K562 (cell line): ENCODE measurements around the gene PLA2G4F. TPM values are rescaled to one million over a fixed set of nuclear protein-coding genes. Genes with fewer than 3 reads are reported as not detected.

Experiments
- ATAC-seq: fragments of 200-7000 bp; cut with Tn5 transposase; 3 replicates; pipeline ENCODE4 v1.9.1; 2020; ENCODE audit warnings: moderate library complexity
- BruUV-seq: library from RNA; stranded (reverse); fragments of 400-500 nt; replicated peaks from 2 replicates; lab custom pipeline; 2021; lab: Mats Ljungman, UMichigan
- CTCF ChIA-PET: fragments of 300-600 bp; formaldehyde crosslinking; extraction: SDS; loops from one replicate; lab custom pipeline; 2021; ENCODE audit warnings: low intra/inter-chr PET ratio; lab: Yijun Ruan, JAX
- POLR2A ChIA-PET: fragments of 300-600, 350-650 bp; sonication (Branson Sonifier 250); formaldehyde crosslinking; extraction: SDS; loops from one replicate; lab custom pipeline; 2021; ENCODE audit warnings: antibody characterized with exemption, inconsistent platforms; lab: Yijun Ruan, JAX
- DNase-seq, 4 experiments: peaks; one replicate each; pipeline versions ENCODE4 v3.0.0 to v3.0.0-alpha.2; 2011 to 2018; ENCODE audit warnings: low spot score in 3 of 4, mixed read lengths in 3 of 4; ENCODE audit errors: extremely low read depth in 1 of 4
- FAIRE-seq: peaks from 2 replicates; lab custom pipeline; 2011; peaks lifted over from hg19 to GRCh38; lab: Jason Lieb, UNC
- H2AFZ ChIP-seq: 2 replicates; pipeline ENCODE4 v1.6.0; 2011; ENCODE audit warnings: low read depth, low read length, control low read depth, inconsistent platforms
- H3K27ac ChIP-seq: fragments of 200-600 bp; 3 replicates; pipeline ENCODE4 v1.8.0; 2011; ENCODE audit warnings: low read depth, mild to moderate bottlenecking, control low read depth, inconsistent platforms, low read length, moderate library complexity, mixed read lengths; ENCODE audit errors: extremely low read depth
- H3K27me3 ChIP-seq, 2 experiments: fragments of 300-600 bp in 1 of 2; 2 replicates in 1 of 2; 3 replicates in 1 of 2; pipeline versions ENCODE4 v1.6.0 to v1.8.0; 2011; ENCODE audit warnings: inconsistent platforms in 2 of 2, low read length in 2 of 2, mild to moderate bottlenecking in 1 of 2, mixed read lengths in 1 of 2, moderate library complexity in 1 of 2; ENCODE audit not compliant: control insufficient read depth in 2 of 2, insufficient read depth in 2 of 2
- H3K36me3 ChIP-seq: fragments of 300-600 bp; 3 replicates; pipeline ENCODE4 v1.8.0; 2011; ENCODE audit warnings: mild to moderate bottlenecking, low read length, inconsistent platforms; ENCODE audit not compliant: control insufficient read depth, insufficient read depth
- H3K4me1 ChIP-seq, 2 experiments: fragments of 200-600 bp in 1 of 2; replicated peaks in 1 of 2; 2 replicates in 1 of 2; 3 replicates in 1 of 2; pipeline versions ENCODE4 v1.5.1 to v1.8.0; 2011; ENCODE audit warnings: inconsistent platforms in 2 of 2, low read length in 2 of 2, mild to moderate bottlenecking in 1 of 2, mixed read lengths in 1 of 2, moderate library complexity in 1 of 2; ENCODE audit not compliant: control insufficient read depth in 2 of 2, insufficient read depth in 2 of 2
- H3K4me2 ChIP-seq: 2 replicates; pipeline ENCODE4 v1.6.1; 2011; ENCODE audit warnings: low read length, control low read depth, inconsistent platforms, mixed read lengths; ENCODE audit not compliant: insufficient read depth
- H3K4me3 ChIP-seq: fragments of 200-600 bp; sonication (generic), shearing (Covaris generic); 2 replicates; pipeline ENCODE4 v1.5.1; 2016; ENCODE audit warnings: control low read depth, inconsistent platforms
- H3K79me2 ChIP-seq: fragments of 200-600 bp; 3 replicates; pipeline ENCODE4 v1.8.0; 2011; ENCODE audit warnings: low read length, inconsistent platforms; ENCODE audit not compliant: control insufficient read depth, insufficient read depth
- H3K9ac ChIP-seq, 2 experiments: 2 replicates each; pipeline versions ENCODE4 v1.6.0 to v1.6.1; 2011; ENCODE audit warnings: low read depth in 2 of 2, low read length in 2 of 2, control low read depth in 1 of 2, inconsistent platforms in 1 of 2, mild to moderate bottlenecking in 1 of 2, mixed read lengths in 1 of 2; ENCODE audit not compliant: insufficient read depth in 1 of 2
- H3K9me1 ChIP-seq: one replicate; pipeline ENCODE4 v1.6.0; 2011; ENCODE audit warnings: inconsistent platforms, mild to moderate bottlenecking, low read length, moderate library complexity; ENCODE audit not compliant: control insufficient read depth, insufficient read depth
- H3K9me3 ChIP-seq: replicated peaks from 2 replicates; pipeline ENCODE4 v1.5.1; 2011; ENCODE audit warnings: low read depth, low read length, inconsistent platforms; ENCODE audit not compliant: control insufficient read depth, insufficient read depth
- H4K20me1 ChIP-seq: replicated peaks from 2 replicates; pipeline ENCODE4 v1.6.1; 2011; ENCODE audit warnings: low read length, inconsistent platforms, mixed read lengths; ENCODE audit not compliant: control insufficient read depth, insufficient read depth
- NFXL1 ChIP-seq: fragments of 450-650 bp; formaldehyde crosslinking; IDR thresholded peaks from 2 replicates; pipeline ENCODE4 v1.4.0; 2021; ENCODE audit warnings: mild to moderate bottlenecking
- WGBS: fragments of 100-300 bp; shearing (Covaris generic); methylation state at CpG from one replicate; pipeline ENCODE4 v1.1.6; 2016; ENCODE audit warnings: low coverage, mixed read lengths; ENCODE audit not compliant: insufficient coverage; ENCODE audit errors: missing lambda C conversion rate; 5-methylcytosine and 5-hydroxymethylcytosine counted together
- in situ Hi-C: fragments of 300-500 bp; cut with MboI; formaldehyde crosslinking; loops from 4 replicates; pipeline ENCODE4 v1.15.0; 2018; ENCODE audit warnings: inconsistent platforms, mixed read lengths
- intact Hi-C: fragments of 100-400 bp; cut with micrococcal nuclease; formaldehyde crosslinking; loops from 2 replicates; pipeline ENCODE4 v1.14.2; 2022
- polyA plus RNA-seq, 8 experiments: library from polyadenylated mRNA; depleted of rRNA in 4 of 8; stranded (reverse) in 5 of 8; unstranded in 3 of 8; fragments of >200 nt; fragmentation: Nextera tagmentation in 2 of 8; fragmentation: Illumina TruSeq in 1 of 8; extraction: Ambion mirVana in 2 of 8; extraction: Trizol in 1 of 8; gene quantifications; 2 replicates each; pipeline versions ENCODE4 v1.2.1 to v1.2.3, GENCODE V29; 2011 to 2014; ENCODE audit warnings: inconsistent platforms in 1 of 8, missing spikeins in 1 of 8
- total RNA-seq, 7 experiments: library from RNA; depleted of rRNA in 6 of 7; stranded (reverse); fragments of >200 nt in 6 of 7; fragmentation: Illumina TruSeq in 2 of 7; extraction: Trizol in 2 of 7; gene quantifications; 2 replicates each; pipeline versions ENCODE4 v1.2.1 to v1.2.3, GENCODE V29; 2011 to 2021; ENCODE audit warnings: low replicate concordance in 1 of 7
- TF ChIP-seq, protein P1 (sequence below), 2 experiments: IDR thresholded peaks in 1 of 2; conservative IDR thresholded peaks in 1 of 2; 2 replicates each; pipeline ENCODE4 v1.6.1; 2016; ENCODE audit warnings: low read depth in 2 of 2, mild to moderate bottlenecking in 1 of 2, missing compliant biosample characterization in 1 of 2, missing genetic modification characterization in 1 of 2, moderate library complexity in 1 of 2

PLA2G4F gene
- total and polyA plus RNA-seq, 9 of the 15 experiments (the other 6 are each of a cell fraction or from before 2014, with no cell fraction given) = 0.02 TPM; not detected in 8

DNA sequence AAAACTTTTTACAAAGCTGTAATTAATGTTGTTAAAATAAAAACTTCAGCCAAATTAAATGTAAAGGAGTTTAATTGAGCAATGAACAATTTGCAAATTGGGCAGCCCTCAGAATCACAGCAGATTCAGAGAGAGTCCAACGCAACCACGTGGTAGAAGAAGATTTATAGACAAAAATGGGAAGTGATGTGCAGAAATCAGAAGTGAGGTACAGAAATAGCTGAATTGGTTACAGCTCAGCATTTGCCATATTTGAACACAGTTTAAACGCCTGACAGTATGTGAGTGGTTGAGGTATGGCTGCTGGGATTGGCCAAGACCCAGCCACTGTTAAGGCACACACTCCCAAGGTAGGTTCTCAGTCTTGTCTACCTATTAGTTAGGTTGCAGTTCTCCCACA is 47.6 kb downstream of the PLA2G4F start:
- Histone ChIP-seq H3K4me1 (no peaks in the 10 kb centered on the region), H3K27me3 (peaks cover 14 to 22% of the 10 kb centered on the region in 2 experiments; a peak in 4 of 5 replicates), H3K4me3 (no peak overlapping the region), H3K4me2 (no peak overlapping the region), H4K20me1 (no peaks in the 10 kb centered on the region), H3K9ac (no peak overlapping the region), H3K27ac (no peak overlapping the region), H3K36me3 (no peaks in the 10 kb centered on the region), H3K9me1 (no peaks in the 10 kb centered on the region), H3K79me2 (no peaks in the 10 kb centered on the region), H2AFZ (no peak overlapping the region), H3K9me3 (no peaks in the 10 kb centered on the region)
- no TSS peak for BruUV-seq
- FAIRE-seq = no peak
- ChIA-PET POLR2A (no interaction called here), CTCF (no interaction called here)
- 0% methylated on average over 3 of the region's 3 CpGs for WGBS
- TF ChIP-seq, protein P1, sequence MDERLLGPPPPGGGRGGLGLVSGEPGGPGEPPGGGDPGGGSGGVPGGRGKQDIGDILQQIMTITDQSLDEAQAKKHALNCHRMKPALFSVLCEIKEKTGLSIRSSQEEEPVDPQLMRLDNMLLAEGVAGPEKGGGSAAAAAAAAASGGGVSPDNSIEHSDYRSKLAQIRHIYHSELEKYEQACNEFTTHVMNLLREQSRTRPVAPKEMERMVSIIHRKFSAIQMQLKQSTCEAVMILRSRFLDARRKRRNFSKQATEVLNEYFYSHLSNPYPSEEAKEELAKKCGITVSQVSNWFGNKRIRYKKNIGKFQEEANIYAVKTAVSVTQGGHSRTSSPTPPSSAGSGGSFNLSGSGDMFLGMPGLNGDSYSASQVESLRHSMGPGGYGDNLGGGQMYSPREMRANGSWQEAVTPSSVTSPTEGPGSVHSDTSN (CRISPR knock-in tag; IDR thresholded peaks at IDR 0.05; ENCODE audit: low read depth) = no peak
- TF ChIP-seq, protein P1 (tag; conservative IDR thresholded peaks at IDR 0.05; ENCODE audit: low read depth) = 0 out of 2 replicates have a peak, but pooled peaks have one; percentile 15
- TF ChIP-seq NFXL1 (CRISPR knock-in tag) = no peak
- in situ Hi-C loops (no loop called here), intact Hi-C loops (no loop called here)
- DNase-seq = no peak
- ATAC-seq = no peak
